Smooth muscle cell of the brain vasculature (primary cell): ENCODE data around the gene SCAMP1.
A peak's percentile ranks its signal among the peaks of the same experiment; 100 is the strongest.

Experiments
- DNase-seq: peaks from one replicate; pipeline ENCODE4 v3.0.0-alpha.2; 2012; ENCODE audit warnings: low read depth, low spot score

The SCAMP1 gene

DNA sequence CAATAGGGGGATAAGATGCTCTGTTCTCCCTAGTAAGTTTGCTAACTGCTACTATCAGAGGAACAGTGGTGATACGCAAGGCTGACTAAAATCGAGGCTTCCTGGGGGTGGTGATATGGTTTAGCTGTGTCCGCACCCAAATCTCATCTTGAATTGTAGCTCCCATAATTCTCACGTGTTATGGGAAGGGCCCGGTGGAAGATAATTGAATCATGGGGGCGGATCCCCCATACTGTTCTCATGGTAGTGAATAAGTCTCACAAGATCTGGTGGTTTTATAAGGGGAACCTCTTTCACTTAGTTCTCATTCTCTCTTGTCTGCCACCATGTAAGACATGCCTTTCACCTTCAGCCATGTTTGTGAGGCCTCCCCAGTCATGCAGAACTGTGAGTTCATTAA, 153.0 kb downstream of the SCAMP1 start:
- DNase-seq: no peak

DNA sequence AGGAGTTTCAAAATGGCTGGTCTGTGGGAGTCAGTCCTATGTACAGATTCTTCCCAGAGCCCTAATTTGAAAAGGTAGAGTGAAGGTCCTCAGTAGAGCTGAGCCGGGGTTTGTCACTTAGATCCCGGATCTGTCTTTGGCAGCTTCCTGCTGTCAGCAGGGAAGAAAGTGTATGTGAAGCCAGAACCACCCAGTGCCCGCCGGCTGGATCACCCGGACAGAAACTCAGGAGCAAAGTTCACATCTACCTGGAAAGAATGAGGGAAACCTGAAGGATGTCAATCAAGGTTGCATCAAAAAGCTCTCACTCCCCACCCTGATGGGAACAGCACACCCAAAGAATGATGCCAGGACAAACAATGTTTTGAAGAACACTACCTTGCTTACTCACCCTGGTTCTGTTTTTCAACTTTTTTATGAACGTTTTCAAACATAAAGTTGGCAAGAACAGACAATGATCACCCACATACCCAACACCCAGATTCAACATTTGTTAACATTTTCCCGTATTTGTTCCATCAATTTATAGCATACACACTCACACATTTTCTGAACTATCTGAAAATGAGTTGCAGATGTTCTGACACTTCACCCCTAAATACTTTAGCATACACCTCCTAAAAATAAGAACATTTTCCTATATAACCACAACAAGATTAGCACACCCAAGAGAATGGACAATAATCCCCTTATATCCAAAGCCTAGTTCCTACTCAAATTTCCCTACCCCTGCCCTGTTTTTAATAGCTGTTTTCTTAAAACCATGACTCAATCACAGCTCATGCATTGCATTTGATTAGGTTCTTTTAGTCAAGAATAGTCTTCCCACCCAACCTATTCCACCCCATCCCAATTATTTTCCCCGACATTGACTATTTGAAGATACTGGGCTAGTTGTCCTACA, 154.3 kb downstream of the SCAMP1 start:
- no peak for DNase-seq

DNA sequence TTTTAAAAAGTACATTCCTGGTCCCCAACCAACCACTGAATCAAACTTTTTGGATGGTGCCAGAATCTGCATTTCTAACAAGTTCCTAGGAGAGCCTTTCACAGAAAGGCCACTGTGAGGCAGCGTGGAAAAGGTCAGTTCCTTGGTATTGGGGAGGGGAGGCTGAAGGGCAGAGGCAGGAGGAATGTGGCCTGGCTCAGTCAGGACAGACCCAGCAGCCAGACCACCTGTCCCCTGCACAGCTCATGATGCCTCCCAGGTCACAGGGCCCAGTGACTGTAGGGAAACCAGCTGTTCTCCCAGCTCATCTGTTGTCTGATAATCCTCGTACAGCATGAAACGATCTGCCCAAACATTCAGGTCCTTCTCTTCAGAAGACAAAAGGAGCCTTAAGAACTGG, 155.3 kb downstream of the SCAMP1 start:
- DNase-seq: no peak

DNA sequence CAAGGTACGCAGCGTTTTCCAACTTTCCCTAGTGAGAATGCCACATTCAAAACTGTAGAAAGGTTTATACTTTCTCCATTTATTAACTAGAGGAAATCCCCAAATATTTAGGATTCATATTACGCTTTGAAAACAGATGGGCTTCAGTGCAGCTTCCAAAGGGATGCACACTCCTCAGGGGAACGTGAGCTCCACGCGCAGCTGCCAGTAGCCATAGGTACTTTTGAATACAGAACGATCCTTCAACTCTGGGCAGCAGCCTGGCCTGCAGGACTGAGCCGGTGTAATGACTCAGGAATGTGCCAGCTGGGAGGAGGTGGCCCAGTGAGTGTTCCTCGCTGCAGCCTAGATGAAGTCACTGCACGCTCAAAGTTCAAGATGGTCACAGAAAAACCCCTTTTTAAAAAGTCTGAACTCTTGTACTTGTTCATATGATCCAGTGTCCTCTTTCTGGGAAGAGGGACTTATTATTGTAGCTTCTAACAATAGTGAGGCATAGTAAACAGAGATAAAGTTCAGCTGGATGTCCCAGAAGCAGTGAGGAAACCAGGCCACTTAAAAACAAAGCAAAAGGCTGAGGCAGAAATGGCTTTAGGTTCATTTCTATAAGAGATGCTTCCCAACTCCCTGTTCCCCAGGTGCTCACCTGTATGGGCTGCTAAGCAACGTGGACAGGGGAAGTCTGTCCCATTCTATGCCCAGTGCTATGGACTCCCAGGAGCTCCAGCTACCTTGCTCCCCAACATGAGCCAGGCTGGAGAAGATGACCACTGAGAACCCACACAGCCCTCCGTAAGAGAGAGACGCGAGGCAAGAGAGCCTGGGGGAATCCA, 158.2 kb downstream of the SCAMP1 start:
- DNase-seq: peak; percentile 73

DNA sequence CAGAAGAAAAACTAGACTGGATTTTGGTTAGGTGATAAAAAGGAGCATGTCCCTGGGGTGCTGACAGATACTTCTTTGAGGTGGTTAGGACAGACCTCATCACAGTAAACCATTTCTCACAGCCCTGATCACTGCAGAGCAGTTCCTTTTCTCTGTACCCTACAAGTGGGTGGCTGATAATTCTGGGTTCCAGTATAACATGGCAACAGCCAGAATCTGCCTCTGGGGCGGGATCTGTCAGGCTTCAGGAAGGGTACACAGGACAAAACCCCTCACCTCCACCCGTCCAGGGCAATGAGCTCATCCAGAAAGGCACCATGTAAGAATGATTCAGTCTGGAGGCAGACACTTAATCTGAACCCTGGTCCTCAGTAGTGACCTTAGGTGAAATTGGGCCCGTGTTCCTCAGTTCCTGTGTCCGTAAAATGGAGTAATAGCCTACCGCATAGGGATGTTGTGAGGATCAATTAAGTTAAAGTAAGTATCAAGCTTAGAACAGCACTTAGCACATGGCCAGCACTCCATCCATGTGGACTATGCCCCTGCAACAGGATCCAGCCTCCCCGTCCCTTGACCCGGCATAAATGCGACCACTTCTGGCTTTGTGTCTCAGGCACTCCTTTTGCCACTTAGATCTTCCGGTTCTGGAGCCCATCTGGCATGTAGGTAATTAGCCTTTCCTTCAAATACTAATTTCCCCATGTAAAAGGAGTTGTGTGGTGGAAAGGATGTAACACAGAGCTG, 159.0 kb downstream of the SCAMP1 start:
- no peak for DNase-seq

DNA sequence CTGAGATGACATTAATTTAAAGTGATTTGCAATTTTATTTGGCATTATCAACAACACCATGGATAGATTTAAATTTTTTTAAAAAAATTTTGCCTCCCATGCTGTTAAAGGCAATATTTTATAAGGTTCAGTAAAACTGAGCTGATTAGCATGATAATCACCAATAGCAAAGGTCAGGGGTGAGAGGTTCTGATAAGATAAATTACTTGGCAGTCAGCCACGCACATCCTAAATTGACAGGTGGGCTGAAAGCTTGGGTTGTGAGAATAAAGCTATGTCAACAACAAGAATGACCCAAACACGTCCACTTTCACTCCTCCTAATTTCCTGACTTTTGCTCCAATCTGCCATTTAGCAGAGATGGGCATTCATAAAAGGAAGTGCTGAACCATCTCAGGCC, 161.0 kb downstream of the SCAMP1 start:
- no peak for DNase-seq

DNA sequence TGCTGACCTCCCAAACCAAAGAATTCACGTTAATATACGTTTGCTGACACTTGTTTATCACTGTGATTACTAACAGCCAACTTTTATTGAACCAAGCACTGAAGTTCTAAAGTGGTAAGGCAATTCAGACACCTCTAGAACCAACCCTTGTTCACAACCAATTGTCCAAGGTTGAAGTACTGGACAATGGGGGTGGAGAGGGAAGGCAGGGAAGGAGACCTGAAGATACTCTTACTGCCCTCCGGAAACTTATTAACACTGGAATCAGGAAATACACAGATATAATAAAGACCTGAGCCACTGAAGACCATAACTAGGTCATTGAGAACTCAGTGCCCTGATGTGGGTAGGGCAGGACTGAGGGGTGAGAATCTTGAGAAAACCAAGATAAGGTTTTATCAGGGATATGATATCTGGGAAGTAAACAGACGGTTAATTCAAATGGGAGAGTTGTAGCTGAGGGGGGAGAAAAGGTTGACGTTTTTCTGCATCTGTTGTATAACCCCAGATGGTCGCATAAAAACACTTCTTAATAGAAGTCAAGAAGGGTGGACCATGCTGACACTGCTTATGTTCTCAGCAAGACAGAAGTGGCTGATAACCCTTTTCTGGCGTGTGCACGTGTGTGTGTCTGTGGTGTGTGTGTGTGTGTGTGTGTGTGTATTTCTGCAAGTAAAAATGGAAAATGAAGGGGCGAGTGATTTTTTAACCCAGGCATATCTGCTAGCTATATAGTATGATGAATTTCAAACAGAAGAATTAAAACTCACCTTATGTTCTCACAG, 162.3 kb downstream of the SCAMP1 start:
- no peak for DNase-seq

DNA sequence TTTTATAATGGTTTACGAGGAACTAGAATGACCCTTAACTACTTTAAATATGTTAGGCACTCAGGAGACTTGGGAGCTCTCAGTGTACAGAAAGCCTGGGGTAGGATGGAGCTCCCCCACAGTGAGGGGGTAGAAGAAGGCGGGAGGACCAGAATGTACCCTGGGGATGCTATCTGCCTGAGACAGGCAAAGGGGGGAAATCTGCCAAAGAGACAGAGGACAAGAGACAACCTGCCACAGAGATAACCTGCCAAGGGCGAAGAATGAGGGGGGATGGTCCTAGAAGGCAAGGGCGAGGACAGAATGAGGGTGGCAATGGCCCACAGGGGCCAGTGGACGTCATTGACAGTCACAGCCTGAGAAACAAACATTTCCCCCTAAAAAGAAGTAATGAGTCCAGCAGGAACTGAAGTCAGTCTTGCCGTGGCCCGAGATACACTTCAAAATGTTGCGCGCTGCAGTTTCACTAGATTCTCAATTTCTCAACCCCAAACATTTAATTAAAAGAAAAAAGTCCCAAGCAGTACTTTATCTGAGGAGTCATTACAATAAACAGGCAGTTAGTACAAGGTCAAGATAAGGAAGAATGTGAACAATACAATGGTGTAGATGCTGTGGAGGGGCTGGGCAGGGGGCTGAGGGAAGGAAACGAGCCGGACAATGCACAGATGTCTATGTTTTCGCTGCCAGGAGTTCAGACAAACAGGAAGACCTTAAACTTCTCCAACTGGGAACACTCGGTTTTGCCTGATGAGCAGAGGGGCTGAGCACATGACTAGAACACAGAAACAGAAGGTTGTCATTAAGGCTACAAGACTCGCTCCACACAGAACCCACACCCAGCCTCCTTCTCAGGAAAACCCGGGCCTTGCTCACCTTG, 163.1 kb downstream of the SCAMP1 start:
- no peak for DNase-seq

DNA sequence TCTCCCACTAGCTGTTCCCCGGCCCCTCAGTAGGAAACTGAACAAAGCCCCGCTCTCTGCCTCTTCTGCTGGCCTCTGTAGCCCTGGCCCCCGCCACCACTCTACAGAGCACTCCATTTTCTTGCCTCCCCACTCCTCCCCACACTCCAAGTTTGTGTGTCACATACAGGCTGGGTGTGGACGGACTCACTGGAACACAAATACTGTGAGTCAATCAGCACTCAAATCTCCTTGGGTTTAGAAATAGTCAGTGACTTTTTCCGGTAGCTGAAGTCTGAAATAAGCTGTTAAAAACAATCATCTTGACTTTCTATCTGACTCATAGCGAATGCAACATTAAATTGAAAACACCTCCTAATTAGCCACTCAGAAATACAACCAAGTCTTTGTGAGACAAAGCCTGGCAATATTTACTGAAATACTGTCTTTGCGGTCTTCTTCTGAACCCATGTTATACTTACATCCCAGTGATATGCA, 165.7 kb downstream of the SCAMP1 start:
- DNase-seq: no peak

DNA sequence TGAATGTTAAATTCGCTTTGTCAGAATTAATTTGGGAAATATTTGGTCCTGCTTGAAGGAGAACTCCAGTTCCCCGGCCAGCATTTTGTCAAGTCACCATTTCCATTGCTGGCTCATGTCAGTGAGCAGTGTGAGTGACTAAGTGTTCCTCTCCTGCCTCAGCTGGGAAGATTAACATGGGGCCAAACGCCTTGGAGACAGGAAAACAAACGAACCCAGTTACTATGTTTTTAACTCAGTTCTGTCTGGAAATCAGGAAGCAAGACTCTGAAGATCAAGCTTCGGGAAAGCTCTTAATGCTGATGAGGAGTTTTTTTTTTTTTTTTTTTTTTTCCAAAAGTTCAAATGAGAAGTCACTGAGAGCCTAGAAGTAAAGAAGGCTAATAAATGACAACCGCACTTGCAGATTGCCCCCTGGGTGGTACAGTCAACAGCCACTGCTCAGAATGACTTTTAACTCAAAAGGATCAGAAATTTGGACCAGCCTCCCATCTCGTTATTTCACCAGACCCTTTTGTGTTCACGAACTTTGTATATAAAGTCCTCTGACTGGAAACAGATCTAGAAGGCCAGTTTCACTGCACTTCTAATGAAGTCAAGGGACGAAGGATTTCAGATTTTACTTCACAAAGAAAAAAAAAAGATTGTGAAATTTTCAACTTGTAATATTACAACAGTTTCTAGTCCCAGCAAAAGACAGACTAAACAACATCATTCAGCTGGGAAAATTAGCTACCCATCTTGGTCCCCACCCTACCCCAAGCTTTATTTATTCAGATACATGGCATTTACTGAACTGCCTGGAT, 166.8 kb downstream of the SCAMP1 start:
- DNase-seq: peak; percentile 85

DNA sequence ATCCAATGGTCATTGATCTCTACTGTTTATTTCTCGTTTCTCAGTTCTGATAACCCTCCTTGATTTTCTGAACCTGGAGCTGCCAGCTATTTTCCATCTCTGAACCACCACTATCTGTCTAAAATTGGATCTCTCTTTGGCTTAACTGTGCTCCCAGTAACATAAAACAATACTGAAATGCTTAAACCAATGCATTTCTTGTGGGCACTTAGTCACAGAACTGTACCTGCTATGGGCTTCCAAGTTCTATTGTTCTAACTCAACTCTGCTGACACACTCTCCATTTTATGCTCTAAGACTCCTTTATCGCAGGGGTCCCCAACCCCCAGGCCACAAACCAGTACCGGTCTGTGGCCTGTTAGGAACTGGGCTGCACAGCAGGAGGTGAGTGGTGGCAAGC, 167.5 kb downstream of the SCAMP1 start:
- no peak for DNase-seq
